Body of pancreas (tissue), 4 donors: ENCODE measurements around the gene ANKRD44.

Source experiments
- POLR2A ChIP-seq, 3 donors: fragments of 450-650 bp; IDR thresholded peaks; one replicate each; pipeline ENCODE4 v1.6.1; 2016; ENCODE audit warnings: antibody characterized with exemption in 3 of 3, mild to moderate bottlenecking in 2 of 3
- TF ChIP-seq, protein P1 (sequence below), 7 experiments: fragments of 450-650 bp in 4 of 7; fragments of 200-600 bp in 3 of 7; sonication (generic) in 3 of 7; IDR thresholded peaks; one replicate each; pipeline ENCODE4 v1.5.1; 2016 to 2019; ENCODE audit warnings: antibody characterized with exemption in 7 of 7

DNA sequence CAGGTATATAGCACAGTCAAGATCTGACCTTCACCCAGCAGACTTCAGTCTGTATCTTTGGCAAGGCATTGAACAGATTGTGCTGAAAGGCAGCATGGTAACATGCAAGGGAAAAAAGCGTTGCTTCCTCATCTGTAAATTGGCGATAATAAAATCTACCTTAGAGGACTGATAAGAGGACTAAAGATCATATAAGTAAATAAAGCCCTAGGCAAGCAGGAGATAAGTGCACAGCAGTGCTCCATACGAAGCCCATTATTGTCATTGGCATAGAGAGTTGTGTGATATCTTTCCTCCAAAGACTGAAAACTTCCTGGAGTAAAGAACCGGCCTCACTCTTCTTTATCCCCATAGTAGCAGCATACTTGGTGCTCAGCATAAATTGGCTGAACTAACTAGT lies 162.6 kb downstream of the ANKRD44 start:
- TF ChIP-seq, protein P1, sequence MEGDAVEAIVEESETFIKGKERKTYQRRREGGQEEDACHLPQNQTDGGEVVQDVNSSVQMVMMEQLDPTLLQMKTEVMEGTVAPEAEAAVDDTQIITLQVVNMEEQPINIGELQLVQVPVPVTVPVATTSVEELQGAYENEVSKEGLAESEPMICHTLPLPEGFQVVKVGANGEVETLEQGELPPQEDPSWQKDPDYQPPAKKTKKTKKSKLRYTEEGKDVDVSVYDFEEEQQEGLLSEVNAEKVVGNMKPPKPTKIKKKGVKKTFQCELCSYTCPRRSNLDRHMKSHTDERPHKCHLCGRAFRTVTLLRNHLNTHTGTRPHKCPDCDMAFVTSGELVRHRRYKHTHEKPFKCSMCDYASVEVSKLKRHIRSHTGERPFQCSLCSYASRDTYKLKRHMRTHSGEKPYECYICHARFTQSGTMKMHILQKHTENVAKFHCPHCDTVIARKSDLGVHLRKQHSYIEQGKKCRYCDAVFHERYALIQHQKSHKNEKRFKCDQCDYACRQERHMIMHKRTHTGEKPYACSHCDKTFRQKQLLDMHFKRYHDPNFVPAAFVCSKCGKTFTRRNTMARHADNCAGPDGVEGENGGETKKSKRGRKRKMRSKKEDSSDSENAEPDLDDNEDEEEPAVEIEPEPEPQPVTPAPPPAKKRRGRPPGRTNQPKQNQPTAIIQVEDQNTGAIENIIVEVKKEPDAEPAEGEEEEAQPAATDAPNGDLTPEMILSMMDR (IDR thresholded peaks at IDR 0.05) = no peak
- TF ChIP-seq POLR2A (IDR thresholded peaks at IDR 0.05) = no peak
